Pancreas (tissue), 10 donors: ENCODE results near the gene FLACC1. TPM values are rescaled to one million over a fixed set of nuclear protein-coding genes. Genes with fewer than 3 reads are reported as not detected.

Source experiments
- ATAC-seq, 4 donors: fragments of 200-7000 bp; cut with Tn5 transposase; one replicate each; pipeline versions ENCODE4 v1.8.0 to v1.9.1; 2020; ENCODE audit warnings: mild to moderate bottlenecking in 4 of 4, moderate library complexity in 4 of 4
- DNase-seq, 6 donors: peaks; one replicate each; pipeline ENCODE4 v3.0.0-alpha.2; 2020
- FAIRE-seq: peaks from 2 replicates; lab custom pipeline; 2012; peaks lifted over from hg19 to GRCh38; lab: Jason Lieb, UNC
- H3K27ac ChIP-seq, 4 donors: fragments of 200-600 bp; sonication (generic); 1 replicate in 3 of 4; 2 replicates in 1 of 4; pipeline versions ENCODE4 v1.5.0 to v1.8.0; 2020
- H3K27me3 ChIP-seq, 4 donors: fragments of 200-600 bp; one replicate each; pipeline ENCODE4 v1.8.0; 2021
- H3K36me3 ChIP-seq, 3 donors: fragments of 200-600 bp; sonication (generic) in 1 of 3; one replicate each; pipeline versions ENCODE4 v1.5.0 to v1.8.0; 2020 to 2021
- H3K4me1 ChIP-seq, 3 donors: fragments of 200-600 bp; one replicate each; pipeline ENCODE4 v1.8.0; 2021
- H3K4me3 ChIP-seq, 4 donors: fragments of 200-600 bp; sonication (generic) in 2 of 4; one replicate each; pipeline versions ENCODE4 v1.5.0 to v1.8.0; 2020 to 2021
- H3K9me3 ChIP-seq, 4 donors: fragments of 200-600 bp; one replicate each; pipeline ENCODE4 v1.8.0; 2021
- WGBS, 2 donors: extraction: QIAGEN DNeasy Blood & Tissue Kit; methylation state at CpG; one replicate each; pipeline ENCODE4 v1.1.7; 2013; 5-methylcytosine and 5-hydroxymethylcytosine counted together
- intact Hi-C, 3 donors: fragments of 100-400 bp; cut with DNase I; formaldehyde crosslinking; loops; one replicate each; pipeline versions ENCODE4 v1.11.1 to v1.14.2; 2022
- polyA plus RNA-seq, 2 donors: library from polyadenylated mRNA; stranded (reverse); fragments of 200-250 nt; gene quantifications; one replicate each; pipeline ENCODE4 v1.2.3, GENCODE V29; 2013
- total RNA-seq, 6 donors: library from RNA; stranded (reverse); fragmentation: NEBNext Ultra II Directional in 4 of 6; extraction: Animal tissue kit (Norgen Biotek cat#: 25700) in 4 of 6; gene quantifications; one replicate each; pipeline versions ENCODE4 v1.2.1 to v1.2.4, GENCODE V29; 2021 to 2023
- TF ChIP-seq, protein P1 (sequence below), 4 donors: fragments of 200-600 bp; sonication (generic) in 3 of 4; IDR thresholded peaks; one replicate each; pipeline versions ENCODE4 v1.5.0 to v1.8.0; 2021; ENCODE audit warnings: antibody characterized with exemption in 4 of 4
- donor health status: healthy with polysubstance abuse.
- donor health status: DM: no; HTN: no; CAD: no; lungs with moderate emphysema.
- donor health status: DM: no; HTN: no; CAD: no.
- donor health status: control.
- donor health status: control.
- donor health status: Bipolar disorder and iron deficiency.
- donor health status: DM: yes; HTN: yes; CAD: no.
- donor health status: DM: no; HTN: no; CAD: no.
- donor health status: DM: no; HTN: no; CAD: no.
- donor health status: DM: yes; HTN: yes; CAD: no.

FLACC1 gene
- total and polyA plus RNA-seq, 8 donors, result 0.28 to 1.2 (median 0.53) TPM

DNA sequence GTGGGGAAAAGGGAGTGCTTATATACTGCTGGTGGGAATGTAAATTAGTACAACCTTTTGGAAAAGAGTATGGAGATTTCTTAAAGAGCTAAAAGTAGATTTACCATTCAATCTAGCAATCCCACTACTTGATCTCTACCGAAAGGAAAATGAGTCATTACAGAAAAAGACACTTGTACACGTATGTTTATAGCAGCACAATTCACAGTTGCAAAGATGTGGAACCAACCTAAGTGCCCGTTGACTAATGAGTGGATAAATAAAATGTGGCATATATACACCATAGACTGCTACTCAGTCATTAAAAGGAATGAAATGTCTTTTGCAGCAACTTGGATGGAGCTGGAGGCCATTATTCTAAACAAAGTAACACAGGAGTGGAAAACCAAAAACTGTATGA is 29.5 kb downstream of the FLACC1 start:
- intact Hi-C loops, result no loop called here
- TF ChIP-seq, protein P1, sequence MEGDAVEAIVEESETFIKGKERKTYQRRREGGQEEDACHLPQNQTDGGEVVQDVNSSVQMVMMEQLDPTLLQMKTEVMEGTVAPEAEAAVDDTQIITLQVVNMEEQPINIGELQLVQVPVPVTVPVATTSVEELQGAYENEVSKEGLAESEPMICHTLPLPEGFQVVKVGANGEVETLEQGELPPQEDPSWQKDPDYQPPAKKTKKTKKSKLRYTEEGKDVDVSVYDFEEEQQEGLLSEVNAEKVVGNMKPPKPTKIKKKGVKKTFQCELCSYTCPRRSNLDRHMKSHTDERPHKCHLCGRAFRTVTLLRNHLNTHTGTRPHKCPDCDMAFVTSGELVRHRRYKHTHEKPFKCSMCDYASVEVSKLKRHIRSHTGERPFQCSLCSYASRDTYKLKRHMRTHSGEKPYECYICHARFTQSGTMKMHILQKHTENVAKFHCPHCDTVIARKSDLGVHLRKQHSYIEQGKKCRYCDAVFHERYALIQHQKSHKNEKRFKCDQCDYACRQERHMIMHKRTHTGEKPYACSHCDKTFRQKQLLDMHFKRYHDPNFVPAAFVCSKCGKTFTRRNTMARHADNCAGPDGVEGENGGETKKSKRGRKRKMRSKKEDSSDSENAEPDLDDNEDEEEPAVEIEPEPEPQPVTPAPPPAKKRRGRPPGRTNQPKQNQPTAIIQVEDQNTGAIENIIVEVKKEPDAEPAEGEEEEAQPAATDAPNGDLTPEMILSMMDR (IDR thresholded peaks at IDR 0.05), result no peak
- no peaks in the 10 kb centered on the region for H3K36me3 ChIP-seq
- H3K4me3 ChIP-seq, result no peak overlapping the region
- WGBS, 2 donors, result 75 to 79% methylated on average over 3 of the region's 3 CpGs
- H3K4me1 ChIP-seq, result no peaks in the 10 kb centered on the region
- FAIRE-seq (no peak), ATAC-seq (no peak), DNase-seq (no peak)
- no peaks in the 10 kb centered on the region for H3K27me3 ChIP-seq
- H3K9me3 ChIP-seq, result no peaks in the 10 kb centered on the region
- no peak overlapping the region for H3K27ac ChIP-seq

DNA sequence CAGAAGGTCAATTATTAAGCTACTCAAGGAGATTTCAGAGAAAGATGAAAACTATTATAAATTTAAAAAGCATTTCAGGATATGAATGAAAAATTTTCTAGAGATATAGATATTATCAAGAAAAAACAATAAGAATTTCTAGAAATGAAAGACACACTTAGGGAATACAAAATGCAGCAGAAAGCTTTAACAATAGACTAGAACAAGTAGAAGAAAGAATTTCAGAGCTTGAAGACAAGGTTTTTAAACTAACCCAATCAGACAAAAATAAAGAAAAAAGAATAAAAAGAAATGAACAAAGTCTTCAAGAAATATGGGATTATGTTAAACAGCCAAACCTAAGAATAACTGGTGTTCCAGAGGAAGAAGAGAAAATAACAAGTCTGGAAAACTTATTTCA is 34.4 kb downstream of the FLACC1 start:
- Histone ChIP-seq H3K36me3 (no peaks in the 10 kb centered on the region), H3K27ac (no peak overlapping the region), H3K9me3 (no peaks in the 10 kb centered on the region), H3K27me3 (no peaks in the 10 kb centered on the region), H3K4me3 (no peak overlapping the region), H3K4me1 (no peaks in the 10 kb centered on the region)
- FAIRE-seq (no peak), ATAC-seq (no peak), DNase-seq (no peak)
- intact Hi-C loops, result no loop called here
- TF ChIP-seq, protein P1 (IDR thresholded peaks at IDR 0.05), result no peak

DNA sequence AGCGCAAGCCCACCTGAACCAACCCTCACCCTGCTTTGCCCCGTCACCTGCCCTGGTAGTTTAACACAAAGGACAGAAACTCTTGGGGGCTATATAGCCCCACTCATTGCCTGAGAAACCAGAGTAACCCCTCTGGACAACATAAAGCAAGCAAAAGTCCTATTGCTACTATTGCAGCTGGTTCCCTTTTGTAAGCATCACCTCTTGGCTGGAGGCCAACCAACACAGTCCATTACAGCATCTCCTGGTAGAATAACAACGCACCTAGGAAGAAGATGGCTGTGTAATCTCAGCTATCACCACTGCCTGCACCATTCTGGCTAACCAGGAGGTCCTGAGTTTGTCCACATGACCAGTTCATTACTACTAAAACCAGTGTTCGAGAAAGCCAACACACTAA is 36.4 kb downstream of the FLACC1 start:
- Histone ChIP-seq H3K4me1 (no peaks in the 10 kb centered on the region), H3K9me3 (no peaks in the 10 kb centered on the region), H3K27me3 (no peaks in the 10 kb centered on the region), H3K27ac (no peak overlapping the region), H3K4me3 (no peak overlapping the region), H3K36me3 (no peaks in the 10 kb centered on the region)
- DNase-seq, result no peak
- 87 to 93% methylated on average over 4 of the region's 4 CpGs for WGBS, 2 donors
- TF ChIP-seq, protein P1 (IDR thresholded peaks at IDR 0.05), result no peak
- no peak for ATAC-seq
- FAIRE-seq, result no peak
- intact Hi-C loops, result no loop called here

DNA sequence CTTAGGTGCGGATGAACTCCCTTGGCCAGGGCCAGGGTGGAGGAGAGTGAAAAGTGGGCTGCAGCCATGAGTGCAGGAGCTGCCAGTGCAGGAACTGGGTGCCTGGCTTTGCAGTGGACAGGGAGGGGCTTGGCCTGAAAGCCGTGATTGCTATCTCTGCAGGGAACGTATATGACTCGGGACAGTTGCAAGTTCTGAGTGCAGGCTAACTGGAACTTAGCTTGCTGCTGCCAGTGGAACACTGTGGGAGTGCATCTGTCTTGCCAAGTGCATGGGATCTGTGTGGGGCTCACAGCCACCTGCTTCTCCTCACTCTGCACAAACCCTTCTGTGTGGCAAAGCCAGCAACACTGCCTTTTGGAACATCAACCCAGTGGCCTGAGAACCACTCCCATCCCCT is 36.9 kb downstream of the FLACC1 start:
- DNase-seq (peak in 1 of 6 donors; percentile 22), ATAC-seq (no peak), FAIRE-seq (no peak)
- Histone ChIP-seq H3K36me3 (no peaks in the 10 kb centered on the region), H3K4me1 (no peaks in the 10 kb centered on the region), H3K4me3 (no peak overlapping the region), H3K9me3 (no peaks in the 10 kb centered on the region), H3K27me3 (no peaks in the 10 kb centered on the region), H3K27ac (no peak overlapping the region)
- intact Hi-C loops, result no loop called here
- TF ChIP-seq, protein P1 (IDR thresholded peaks at IDR 0.05), result no peak
- WGBS, 2 donors, result 91 to 95% methylated on average over 4 of the region's 4 CpGs

DNA sequence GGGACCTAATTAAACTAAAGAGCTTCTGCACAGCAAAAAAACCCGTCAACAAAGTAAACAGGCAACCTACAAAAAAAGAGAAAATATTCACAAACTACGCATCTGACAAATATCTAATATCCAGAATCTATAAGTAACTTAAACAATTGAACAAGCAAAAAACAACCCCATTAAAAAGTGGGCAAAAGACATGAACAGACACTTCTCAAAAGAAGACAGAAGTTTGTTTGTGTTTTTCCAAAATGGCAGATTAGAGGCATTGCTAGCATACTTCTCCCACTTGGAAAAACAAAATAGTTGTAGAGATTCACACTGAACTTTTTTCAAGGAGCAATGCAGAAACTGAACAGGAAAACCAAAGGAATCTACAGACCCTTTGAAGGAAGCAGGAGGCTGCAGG is 37.6 kb downstream of the FLACC1 start:
- FAIRE-seq (no peak), DNase-seq (no peak), ATAC-seq (no peak)
- Histone ChIP-seq H3K36me3 (no peaks in the 10 kb centered on the region), H3K4me1 (no peaks in the 10 kb centered on the region), H3K9me3 (no peaks in the 10 kb centered on the region), H3K27ac (no peak overlapping the region), H3K27me3 (no peaks in the 10 kb centered on the region), H3K4me3 (no peak overlapping the region)
- intact Hi-C loops, result no loop called here
- TF ChIP-seq, protein P1 (IDR thresholded peaks at IDR 0.05), result no peak
- WGBS, 2 donors, result 48 to 57% methylated on average over 2 of the region's 2 CpGs
